Measurements from ENCODE around the gene EGFL7. TPM values are rescaled to one million over a fixed set of nuclear protein-coding genes. Genes with fewer than 3 reads are reported as not detected.

The EGFL7 gene
- total and polyA plus RNA-seq, 12 donors: 1.9 to 452 (median 79.5) TPM

DNA sequence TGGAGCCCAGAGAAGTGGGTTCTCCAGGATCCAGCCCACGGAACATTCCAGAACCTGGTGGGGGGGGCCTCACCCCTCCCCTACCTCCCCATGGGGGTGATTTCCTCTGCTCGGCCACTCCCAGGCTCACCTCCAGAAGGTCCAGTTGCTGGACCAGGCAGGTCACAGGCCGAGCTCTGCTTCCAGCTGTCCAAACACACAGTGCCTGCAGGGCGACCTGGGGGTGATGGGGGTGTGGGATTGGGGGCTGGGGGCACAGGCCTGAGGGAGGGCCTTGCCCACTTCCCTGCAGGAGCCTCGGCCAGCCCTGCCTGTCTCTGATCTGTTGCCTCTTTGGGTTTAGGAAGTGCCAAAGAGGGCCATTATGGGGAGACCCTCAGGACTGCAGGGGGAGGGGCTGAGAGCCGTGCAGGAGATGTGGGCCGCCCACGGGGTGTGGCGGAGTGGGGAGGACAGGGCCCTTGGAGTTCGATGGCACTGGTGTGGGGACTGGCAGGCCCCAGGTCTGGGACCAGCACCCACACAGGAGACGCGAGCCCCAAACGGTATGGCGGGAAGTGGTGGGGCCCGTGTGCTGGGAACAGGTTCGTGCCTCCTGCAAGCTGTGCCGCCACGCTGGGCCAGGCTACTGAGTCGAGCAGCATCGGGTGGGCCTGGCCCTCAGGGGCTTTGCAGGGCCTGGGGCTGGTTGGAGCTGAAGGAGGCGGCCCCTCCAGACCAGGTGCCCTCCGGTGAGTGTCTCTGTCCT lies 45.6 kb upstream of the EGFL7 start:
- no peaks in the 10 kb centered on the region for H3K9me3 ChIP-seq (replicated peaks in 1 of 3)
- WGBS, 4 donors: 76 to 88% (median 80%) methylated on average over 3 to 22 of the region's 22 CpGs
- H3K27me3 ChIP-seq: no peaks in the 10 kb centered on the region
- intact Hi-C loops (cut with DNase I): no loop called here
- DNase-seq: no peak
- H3K4me1 ChIP-seq (replicated peaks in 1 of 2): peaks cover 0 to 7% of the 10 kb centered on the region in 2 donors
- H3K36me3 ChIP-seq (replicated peaks in 1 of 2): no peaks in the 10 kb centered on the region
- no peak overlapping the region for H3K27ac ChIP-seq
- H3K4me3 ChIP-seq: no peak overlapping the region
- no peak for TF ChIP-seq POLR2A (IDR thresholded peaks at IDR 0.05)
- TF ChIP-seq, protein P1, sequence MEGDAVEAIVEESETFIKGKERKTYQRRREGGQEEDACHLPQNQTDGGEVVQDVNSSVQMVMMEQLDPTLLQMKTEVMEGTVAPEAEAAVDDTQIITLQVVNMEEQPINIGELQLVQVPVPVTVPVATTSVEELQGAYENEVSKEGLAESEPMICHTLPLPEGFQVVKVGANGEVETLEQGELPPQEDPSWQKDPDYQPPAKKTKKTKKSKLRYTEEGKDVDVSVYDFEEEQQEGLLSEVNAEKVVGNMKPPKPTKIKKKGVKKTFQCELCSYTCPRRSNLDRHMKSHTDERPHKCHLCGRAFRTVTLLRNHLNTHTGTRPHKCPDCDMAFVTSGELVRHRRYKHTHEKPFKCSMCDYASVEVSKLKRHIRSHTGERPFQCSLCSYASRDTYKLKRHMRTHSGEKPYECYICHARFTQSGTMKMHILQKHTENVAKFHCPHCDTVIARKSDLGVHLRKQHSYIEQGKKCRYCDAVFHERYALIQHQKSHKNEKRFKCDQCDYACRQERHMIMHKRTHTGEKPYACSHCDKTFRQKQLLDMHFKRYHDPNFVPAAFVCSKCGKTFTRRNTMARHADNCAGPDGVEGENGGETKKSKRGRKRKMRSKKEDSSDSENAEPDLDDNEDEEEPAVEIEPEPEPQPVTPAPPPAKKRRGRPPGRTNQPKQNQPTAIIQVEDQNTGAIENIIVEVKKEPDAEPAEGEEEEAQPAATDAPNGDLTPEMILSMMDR (IDR thresholded peaks at IDR 0.05): no peak

DNA sequence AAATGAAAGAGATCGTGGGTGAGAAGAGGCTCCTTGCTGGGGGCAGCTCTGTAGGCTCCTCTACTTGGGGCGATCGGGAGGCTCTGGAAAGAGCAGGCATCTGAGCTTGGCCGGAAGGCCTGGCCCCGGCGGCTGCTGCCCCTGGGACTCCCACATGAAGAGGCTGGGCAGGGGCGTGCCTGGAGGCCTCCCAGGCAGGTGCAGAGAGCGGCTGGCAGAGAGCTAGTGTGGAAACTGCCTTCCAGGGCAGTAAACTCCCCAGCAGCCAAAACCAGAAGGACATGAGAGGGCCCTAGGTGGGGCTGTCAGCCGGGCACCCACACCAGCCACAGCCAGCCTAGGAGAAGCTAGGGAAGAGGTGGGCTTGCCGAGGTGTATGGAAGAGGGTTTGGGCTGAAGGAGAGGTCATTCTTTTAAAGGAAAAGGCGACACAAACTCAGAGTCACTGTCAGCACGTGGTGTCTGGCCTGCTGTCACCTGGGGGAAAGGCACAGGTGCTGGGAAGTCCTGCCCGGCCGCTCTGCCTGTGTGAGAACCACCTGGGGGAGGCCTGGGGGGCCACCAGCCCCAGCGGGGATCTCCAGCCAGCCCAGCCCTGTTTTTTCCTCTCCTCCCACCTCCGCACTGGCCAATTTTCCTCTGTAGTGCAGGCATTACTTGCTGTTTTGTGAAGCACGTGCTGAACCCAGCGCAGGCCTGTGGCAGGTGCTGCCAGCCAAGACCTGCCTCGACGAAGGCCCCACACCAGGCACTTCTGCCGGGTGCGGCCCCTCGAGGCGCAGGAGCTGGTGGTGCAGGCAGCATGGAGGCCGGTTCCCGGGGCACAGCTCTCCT lies 44.8 kb upstream of the EGFL7 start:
- Histone ChIP-seq H3K4me1 (replicated peaks in 1 of 2) (peaks cover 0 to 7% of the 10 kb centered on the region in 2 donors), H3K9me3 (replicated peaks in 1 of 3) (no peaks in the 10 kb centered on the region), H3K36me3 (replicated peaks in 1 of 2) (no peaks in the 10 kb centered on the region), H3K4me3 (no peak overlapping the region), H3K27me3 (no peaks in the 10 kb centered on the region), H3K27ac (no peak overlapping the region)
- DNase-seq: no peak
- WGBS, 4 donors: 79 to 80% (median 80%) methylated on average over 20 to 26 of the region's 26 CpGs
- TF ChIP-seq POLR2A (IDR thresholded peaks at IDR 0.05): no peak
- TF ChIP-seq, protein P1 (IDR thresholded peaks at IDR 0.05): no peak
- intact Hi-C loops (cut with DNase I): no loop called here

DNA sequence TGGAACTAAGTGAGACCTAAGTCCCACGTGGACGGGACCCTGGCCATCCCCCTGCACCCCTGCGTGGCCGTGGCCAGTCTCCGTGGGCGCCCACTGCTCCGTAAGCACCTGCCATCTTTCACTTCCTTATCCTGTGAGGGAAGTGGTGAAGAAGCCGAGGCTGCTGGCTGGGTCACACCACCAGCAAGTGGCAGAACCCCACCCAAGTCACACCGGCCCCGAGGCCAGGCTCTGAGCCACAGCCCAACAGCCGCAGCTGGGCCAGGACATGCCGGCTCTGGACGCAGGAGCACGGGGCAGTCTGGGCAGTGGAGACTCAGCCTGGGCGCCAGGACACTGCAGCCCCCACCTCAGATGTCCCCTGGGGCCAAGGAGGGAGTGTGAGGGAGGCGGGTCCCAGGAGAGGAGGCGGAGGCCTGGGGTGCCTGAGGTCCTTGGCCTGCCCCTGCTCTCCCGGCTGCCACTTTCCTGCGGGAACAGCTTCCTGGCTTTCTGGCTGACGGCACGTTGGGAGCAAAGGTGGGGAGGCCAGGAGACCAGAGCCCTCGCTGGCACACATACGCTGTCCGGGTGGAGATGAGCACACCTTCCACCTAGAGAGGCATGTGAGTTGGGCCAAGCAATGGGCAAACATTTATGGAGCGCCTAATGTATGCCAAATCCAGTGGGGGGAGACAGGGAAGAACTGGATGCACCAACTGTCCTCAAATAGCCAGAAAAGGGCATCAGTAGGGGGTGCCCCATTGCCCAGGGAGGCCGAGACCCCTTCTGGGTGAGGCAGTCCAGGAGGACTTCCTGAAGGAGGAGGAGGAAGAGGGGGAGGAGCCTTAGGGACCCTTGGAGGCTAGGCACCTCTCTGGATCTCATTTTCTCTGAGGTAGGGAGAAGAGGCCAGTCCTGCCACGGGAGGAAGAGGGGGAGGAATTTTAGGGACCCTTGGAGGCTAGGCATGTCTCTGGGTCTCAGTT lies 43.9 kb upstream of the EGFL7 start:
- Histone ChIP-seq H3K4me3 (no peak overlapping the region), H3K27me3 (no peaks in the 10 kb centered on the region), H3K27ac (peak overlapping the region in 1 of 5 donors; percentile 66), H3K36me3 (replicated peaks in 1 of 2) (no peaks in the 10 kb centered on the region), H3K9me3 (replicated peaks in 1 of 3) (no peaks in the 10 kb centered on the region), H3K4me1 (replicated peaks in 1 of 2) (peaks cover 0 to 7% of the 10 kb centered on the region in 2 donors)
- intact Hi-C loops (cut with DNase I): no loop called here
- TF ChIP-seq, protein P1 (IDR thresholded peaks at IDR 0.05): no peak
- TF ChIP-seq POLR2A (IDR thresholded peaks at IDR 0.05): no peak
- DNase-seq: peak in 1 of 7 donors; percentile 53
- 63 to 91% (median 74%) methylated on average over 6 to 27 of the region's 27 CpGs for WGBS, 4 donors

Measured in adrenal gland (tissue), 12 donors.